Nephron (organoid): Measurements from ENCODE around the gene C1orf116.

Experiments
- H3K27ac Mint-ChIP-seq, 3 experiments: 2 replicates each; pipeline ENCODE4 v1.8.0; 2020; ENCODE audit warnings: mixed read lengths in 3 of 3, mild to moderate bottlenecking in 2 of 3, moderate library complexity in 1 of 3
- H3K27me3 Mint-ChIP-seq: 2 replicates; pipeline ENCODE4 v1.8.0; 2021; ENCODE audit warnings: low read depth, mild to moderate bottlenecking, moderate library complexity, mixed read lengths
- H3K36me3 Mint-ChIP-seq: 2 replicates; pipeline ENCODE4 v1.8.0; 2020; ENCODE audit warnings: low read depth, mixed read lengths
- H3K4me1 Mint-ChIP-seq: 2 replicates; pipeline ENCODE4 v1.8.0; 2020; ENCODE audit warnings: mixed read lengths
- H3K4me3 Mint-ChIP-seq, 3 experiments: 2 replicates each; pipeline ENCODE4 v1.8.0; 2020; ENCODE audit warnings: mild to moderate bottlenecking in 3 of 3, mixed read lengths in 3 of 3, moderate library complexity in 2 of 3
- H3K9me3 Mint-ChIP-seq: 2 replicates; pipeline ENCODE4 v1.8.0; 2020; ENCODE audit warnings: mixed read lengths
- CTCF ChIP-seq, 3 experiments: fragments of 200-600 bp; sonication (generic); IDR thresholded peaks; one replicate each; pipeline ENCODE4 v1.5.0; 2021; ENCODE audit warnings: antibody characterized with exemption in 3 of 3; ENCODE audit not compliant: unreplicated experiment in 3 of 3

Gene C1orf116

GRCh38 chr1:207015791-207016190 is 16.8 kb downstream of the C1orf116 start:
- no peaks in the 10 kb centered on the region for H3K9me3 Mint-ChIP-seq
- no peak overlapping the region for H3K4me3 Mint-ChIP-seq
- no peaks in the 10 kb centered on the region for H3K4me1 Mint-ChIP-seq
- no peak overlapping the region for H3K27ac Mint-ChIP-seq
- TF ChIP-seq CTCF (IDR thresholded peaks at IDR 0.05; ENCODE audit: unreplicated experiment in 3 of 3), result no peak
- peaks cover 20% of the 10 kb centered on the region for H3K27me3 Mint-ChIP-seq
- H3K36me3 Mint-ChIP-seq, result no peaks in the 10 kb centered on the region

- no peaks in the 10 kb centered on the region for H3K9me3 Mint-ChIP-seq
- peaks cover 19% of the 10 kb centered on the region for H3K27me3 Mint-ChIP-seq
- TF ChIP-seq CTCF (IDR thresholded peaks at IDR 0.05; ENCODE audit: unreplicated experiment in 3 of 3), result no peak
- no peaks in the 10 kb centered on the region for H3K36me3 Mint-ChIP-seq
- H3K4me3 Mint-ChIP-seq, result no peak overlapping the region
- H3K4me1 Mint-ChIP-seq, result no peaks in the 10 kb centered on the region
- no peak overlapping the region for H3K27ac Mint-ChIP-seq
These were observed 17.8 kb downstream of the C1orf116 start for GRCh38 chr1:207014728-207015127.

GRCh38 chr1:207013321-207014085 is 19.1 kb downstream of the C1orf116 start:
- no peak overlapping the region for H3K4me3 Mint-ChIP-seq
- peaks cover 19% of the 10 kb centered on the region for H3K27me3 Mint-ChIP-seq
- H3K36me3 Mint-ChIP-seq, result no peaks in the 10 kb centered on the region
- no peaks in the 10 kb centered on the region for H3K4me1 Mint-ChIP-seq
- no peak overlapping the region for H3K27ac Mint-ChIP-seq
- no peak for TF ChIP-seq CTCF (IDR thresholded peaks at IDR 0.05; ENCODE audit: unreplicated experiment in 3 of 3)
- no peaks in the 10 kb centered on the region for H3K9me3 Mint-ChIP-seq

GRCh38 chr1:207010726-207011125 is 21.8 kb downstream of the C1orf116 start:
- Mint-ChIP-seq H3K27ac (no peak overlapping the region), H3K27me3 (peaks cover 12% of the 10 kb centered on the region), H3K36me3 (no peaks in the 10 kb centered on the region), H3K9me3 (peaks cover 4% of the 10 kb centered on the region), H3K4me1 (peaks cover 16% of the 10 kb centered on the region), H3K4me3 (no peak overlapping the region)
- TF ChIP-seq CTCF (IDR thresholded peaks at IDR 0.05; ENCODE audit: unreplicated experiment in 3 of 3), result no peak

- Mint-ChIP-seq H3K27ac (no peak overlapping the region), H3K27me3 (peaks cover 6% of the 10 kb centered on the region), H3K9me3 (peaks cover 4% of the 10 kb centered on the region), H3K4me3 (no peak overlapping the region), H3K4me1 (peaks cover 20% of the 10 kb centered on the region), H3K36me3 (no peaks in the 10 kb centered on the region)
- no peak for TF ChIP-seq CTCF (IDR thresholded peaks at IDR 0.05; ENCODE audit: unreplicated experiment in 3 of 3)
These were observed 22.6 kb downstream of the C1orf116 start for GRCh38 chr1:207009945-207010344.
